SH-SY5Y (cell line): ENCODE results near the gene CCDC13.

Source experiments
- GATA2 ChIP-seq: IDR thresholded peaks from 2 replicates; pipeline ENCODE4 v1.6.1; 2011; ENCODE audit warnings: mild to moderate bottlenecking, low read depth, low read length
- GATA3 ChIP-seq: IDR thresholded peaks from 2 replicates; pipeline ENCODE4 v1.6.1; 2011; ENCODE audit warnings: low read depth, mild to moderate bottlenecking, low read length, moderate library complexity

The CCDC13 gene

GRCh38 chr3:42750834-42751233, 22.2 kb downstream of the CCDC13 start:
- TF ChIP-seq GATA3 (no peak), GATA2 (no peak)

GRCh38 chr3:42749753-42750231, 23.3 kb downstream of the CCDC13 start:
- no peak for TF ChIP-seq GATA3
- TF ChIP-seq GATA2, result no peak

GRCh38 chr3:42749025-42749752, 23.9 kb downstream of the CCDC13 start:
- no peak for TF ChIP-seq GATA2
- TF ChIP-seq GATA3, result no peak

GRCh38 chr3:42747581-42747980, 25.5 kb downstream of the CCDC13 start:
- TF ChIP-seq GATA2 (no peak), GATA3 (no peak)

- TF ChIP-seq GATA3, result no peak
- TF ChIP-seq GATA2, result no peak
Measured at GRCh38 chr3:42746455-42747450, 26.3 kb downstream of the CCDC13 start.

- TF ChIP-seq GATA3, result no peak
- TF ChIP-seq GATA2, result no peak
Measured at GRCh38 chr3:42745776-42746454, 27.1 kb downstream of the CCDC13 start.

- no peak for TF ChIP-seq GATA2
- no peak for TF ChIP-seq GATA3
Measured at GRCh38 chr3:42745291-42745745, 27.7 kb downstream of the CCDC13 start.

- TF ChIP-seq GATA2 (no peak), GATA3 (no peak)
Measured at GRCh38 chr3:42743204-42743995, 29.7 kb downstream of the CCDC13 start.

GRCh38 chr3:42742688-42743087, 30.4 kb downstream of the CCDC13 start:
- no peak for TF ChIP-seq GATA2
- TF ChIP-seq GATA3, result no peak

GRCh38 chr3:42742259-42742658, 30.8 kb downstream of the CCDC13 start:
- TF ChIP-seq GATA3 (no peak), GATA2 (no peak)

- no peak for TF ChIP-seq GATA2
- no peak for TF ChIP-seq GATA3
Measured at GRCh38 chr3:42741796-42742195, 31.3 kb downstream of the CCDC13 start.

- TF ChIP-seq GATA3, result no peak
- no peak for TF ChIP-seq GATA2
Measured at GRCh38 chr3:42739401-42740158, 33.5 kb downstream of the CCDC13 start.

GRCh38 chr3:42736531-42736930, 36.5 kb downstream of the CCDC13 start:
- TF ChIP-seq GATA2 (no peak), GATA3 (no peak)
